ENCODE data around the gene ARL5B. TPM values are rescaled to one million over a fixed set of nuclear protein-coding genes. Genes with fewer than 3 reads are reported as not detected.

ARL5B gene, protein sequence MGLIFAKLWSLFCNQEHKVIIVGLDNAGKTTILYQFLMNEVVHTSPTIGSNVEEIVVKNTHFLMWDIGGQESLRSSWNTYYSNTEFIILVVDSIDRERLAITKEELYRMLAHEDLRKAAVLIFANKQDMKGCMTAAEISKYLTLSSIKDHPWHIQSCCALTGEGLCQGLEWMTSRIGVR
- total RNA-seq, result 10 to 100 TPM; 10.7 to 37.3 (median 18.2) TPM

DNA sequence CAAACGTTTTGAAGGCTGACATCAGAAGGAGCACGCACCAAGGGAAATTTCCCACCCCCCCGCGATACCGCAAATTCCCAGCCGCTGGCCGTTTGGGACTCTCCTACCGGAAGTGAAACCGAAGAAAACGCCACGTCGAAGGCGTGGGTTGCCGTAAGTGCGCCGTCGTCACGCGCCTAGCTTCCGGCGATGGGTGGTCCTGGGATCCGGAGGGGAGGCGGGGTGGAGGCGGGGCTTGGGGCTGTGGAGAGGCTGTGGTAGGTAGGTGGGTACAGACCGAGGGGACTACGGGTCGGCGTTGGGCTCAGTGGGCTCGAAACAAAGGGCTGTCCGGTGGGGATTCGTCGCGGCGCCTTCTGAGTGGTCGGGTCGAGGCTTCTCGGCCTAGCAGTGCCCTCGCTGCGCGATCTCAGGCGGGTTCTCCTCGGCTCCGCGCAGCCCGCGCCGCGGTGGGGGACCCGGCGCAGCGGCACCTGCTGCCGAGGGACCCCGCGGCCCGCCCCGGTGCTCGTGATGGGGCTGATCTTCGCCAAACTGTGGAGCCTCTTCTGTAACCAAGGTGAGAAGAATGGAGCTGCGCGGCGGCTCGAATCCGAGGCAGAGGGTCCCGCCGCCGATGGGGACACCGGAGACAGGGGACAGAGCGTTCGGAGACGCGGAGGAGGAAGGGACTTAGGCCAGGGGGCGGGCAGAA, at the start of gene ARL5B:
Gene ARL5B (plus strand): TSS at position 307 of the 694 bp plus-strand sequence. CDS start 207 bp downstream, at position 514.
- DNase-seq (ENCODE audit: low spot score) (peak; percentile 91), ATAC-seq (ENCODE audit: low FRiP score) (peak; percentile 99)
- TF ChIP-seq, protein P1, sequence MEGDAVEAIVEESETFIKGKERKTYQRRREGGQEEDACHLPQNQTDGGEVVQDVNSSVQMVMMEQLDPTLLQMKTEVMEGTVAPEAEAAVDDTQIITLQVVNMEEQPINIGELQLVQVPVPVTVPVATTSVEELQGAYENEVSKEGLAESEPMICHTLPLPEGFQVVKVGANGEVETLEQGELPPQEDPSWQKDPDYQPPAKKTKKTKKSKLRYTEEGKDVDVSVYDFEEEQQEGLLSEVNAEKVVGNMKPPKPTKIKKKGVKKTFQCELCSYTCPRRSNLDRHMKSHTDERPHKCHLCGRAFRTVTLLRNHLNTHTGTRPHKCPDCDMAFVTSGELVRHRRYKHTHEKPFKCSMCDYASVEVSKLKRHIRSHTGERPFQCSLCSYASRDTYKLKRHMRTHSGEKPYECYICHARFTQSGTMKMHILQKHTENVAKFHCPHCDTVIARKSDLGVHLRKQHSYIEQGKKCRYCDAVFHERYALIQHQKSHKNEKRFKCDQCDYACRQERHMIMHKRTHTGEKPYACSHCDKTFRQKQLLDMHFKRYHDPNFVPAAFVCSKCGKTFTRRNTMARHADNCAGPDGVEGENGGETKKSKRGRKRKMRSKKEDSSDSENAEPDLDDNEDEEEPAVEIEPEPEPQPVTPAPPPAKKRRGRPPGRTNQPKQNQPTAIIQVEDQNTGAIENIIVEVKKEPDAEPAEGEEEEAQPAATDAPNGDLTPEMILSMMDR (IDR thresholded peaks at IDR 0.05), result no peak

DNA sequence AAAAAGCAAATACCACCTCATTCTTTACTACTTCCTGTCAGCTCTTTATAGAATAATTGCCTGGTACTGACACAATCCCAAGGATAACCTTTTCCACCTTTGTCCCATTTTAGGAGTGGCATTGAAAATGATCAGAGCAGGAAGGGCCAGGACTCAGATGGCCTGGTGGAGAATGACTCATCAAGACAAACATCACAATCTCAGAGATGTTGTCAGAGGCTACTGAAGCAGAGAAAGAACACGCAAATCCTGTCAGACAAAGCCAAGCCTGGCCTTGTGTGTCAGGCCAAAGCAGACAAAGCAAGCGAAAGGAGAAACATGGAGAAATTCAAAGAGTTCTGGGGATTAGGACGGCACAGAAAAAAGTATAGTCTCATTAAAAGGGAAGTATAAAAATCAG, 48.7 kb upstream of the ARL5B start:
- ATAC-seq (ENCODE audit: low FRiP score) (no peak), DNase-seq (ENCODE audit: low spot score) (no peak)
- TF ChIP-seq, protein P1 (IDR thresholded peaks at IDR 0.05), result no peak

DNA sequence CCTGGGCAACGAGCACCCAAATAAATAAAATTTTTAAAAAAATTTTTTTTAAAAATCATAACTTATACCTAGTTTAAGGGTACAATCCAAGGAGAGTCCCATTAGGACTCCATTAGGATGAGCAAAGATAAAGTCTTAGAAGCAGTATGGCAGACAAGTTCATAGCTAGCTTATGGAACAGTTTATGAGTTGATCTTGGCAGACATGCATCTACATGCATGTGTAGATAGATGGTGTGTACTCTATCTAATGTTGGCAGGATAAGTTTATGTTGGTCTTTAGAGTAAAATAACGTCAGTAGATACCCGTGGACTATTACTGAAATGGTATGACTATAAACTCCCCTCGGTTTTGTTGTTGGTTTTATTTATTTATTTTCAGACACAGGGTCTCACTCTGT, 48.1 kb upstream of the ARL5B start:
- DNase-seq (ENCODE audit: low spot score) (no peak), ATAC-seq (ENCODE audit: low FRiP score) (no peak)
- TF ChIP-seq, protein P1 (IDR thresholded peaks at IDR 0.05), result no peak

DNA sequence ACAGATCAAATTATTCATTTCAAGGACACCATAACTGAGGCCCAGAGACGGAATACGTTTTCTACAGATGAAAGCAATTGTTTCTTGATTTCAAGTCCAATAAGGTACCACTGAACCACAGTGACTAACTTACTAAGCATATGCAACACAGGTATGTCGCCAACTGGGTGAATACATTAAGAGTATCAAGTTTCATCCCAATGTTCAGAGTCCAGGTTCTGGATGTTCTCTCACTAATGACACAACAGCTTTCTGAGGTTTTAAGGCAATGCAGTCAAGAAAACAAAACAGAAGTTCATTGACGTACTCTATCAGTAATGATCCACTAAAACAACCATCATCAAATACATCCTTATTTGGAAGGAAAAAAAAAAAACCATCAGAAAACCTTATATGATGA, 43.6 kb upstream of the ARL5B start:
- no peak for DNase-seq (ENCODE audit: low spot score)
- TF ChIP-seq, protein P1 (IDR thresholded peaks at IDR 0.05), result no peak
- no peak for ATAC-seq (ENCODE audit: low FRiP score)

DNA sequence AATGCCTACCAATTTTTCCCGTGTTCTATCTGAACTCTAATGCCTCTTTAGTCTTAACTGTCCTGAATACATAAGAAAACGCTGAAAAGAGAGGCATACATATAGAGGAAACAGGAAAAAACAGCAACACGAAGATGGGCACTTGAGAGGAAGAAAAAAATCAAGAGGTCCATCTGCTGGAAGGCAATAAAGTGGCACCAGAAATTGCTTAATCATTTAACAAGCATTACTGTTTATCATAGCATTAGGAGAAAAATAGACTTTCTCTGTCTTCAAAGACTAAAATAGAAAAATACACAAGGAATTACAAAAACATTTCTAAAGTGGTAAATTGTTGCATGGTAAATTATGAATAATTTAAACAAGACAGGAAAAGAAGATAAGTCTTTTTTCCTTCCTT, 42.9 kb upstream of the ARL5B start:
- TF ChIP-seq, protein P1 (IDR thresholded peaks at IDR 0.05), result no peak
- DNase-seq (ENCODE audit: low spot score), result no peak
- ATAC-seq (ENCODE audit: low FRiP score), result no peak

DNA sequence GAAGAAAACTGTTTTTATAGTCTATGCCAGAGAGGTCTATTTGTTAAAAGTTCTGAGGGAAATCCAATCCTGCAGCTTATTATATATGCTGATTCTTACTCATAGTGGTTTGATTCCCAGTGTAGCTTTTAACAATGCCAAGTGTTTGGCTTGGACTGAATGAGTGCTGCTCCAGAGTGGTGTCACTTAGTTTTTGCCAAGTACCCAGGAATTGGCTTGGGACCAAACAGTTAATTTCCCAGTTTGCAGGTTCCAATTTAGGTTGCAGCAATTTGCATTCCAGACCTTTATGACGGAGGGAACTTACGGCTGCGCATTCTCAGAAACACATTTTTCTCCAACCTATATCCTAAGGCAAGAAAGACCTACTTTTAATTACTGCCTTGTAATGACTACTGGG, 40.2 kb upstream of the ARL5B start:
- ATAC-seq (ENCODE audit: low FRiP score), result no peak

More for the DNA sequence above, 40.2 kb upstream of the ARL5B start:
- no peak for DNase-seq (ENCODE audit: low spot score)
- TF ChIP-seq, protein P1 (IDR thresholded peaks at IDR 0.05), result no peak
